Urothelium cell line (cell line): ENCODE data around the gene ITCH.
"Not testable (repeated sequence)": the region's sequence is repeated elsewhere in the genome, so short reads cannot be mapped to it uniquely, and the experiment has no call there.

Experiments
- DNase-seq: peaks from one replicate; pipeline ENCODE4 v3.0.0; 2011; ENCODE audit warnings: low spot score, mixed read lengths
- FAIRE-seq: peaks from 2 replicates; lab custom pipeline; 2011; peaks lifted over from hg19 to GRCh38; lab: Jason Lieb, UNC

Gene ITCH

DNA sequence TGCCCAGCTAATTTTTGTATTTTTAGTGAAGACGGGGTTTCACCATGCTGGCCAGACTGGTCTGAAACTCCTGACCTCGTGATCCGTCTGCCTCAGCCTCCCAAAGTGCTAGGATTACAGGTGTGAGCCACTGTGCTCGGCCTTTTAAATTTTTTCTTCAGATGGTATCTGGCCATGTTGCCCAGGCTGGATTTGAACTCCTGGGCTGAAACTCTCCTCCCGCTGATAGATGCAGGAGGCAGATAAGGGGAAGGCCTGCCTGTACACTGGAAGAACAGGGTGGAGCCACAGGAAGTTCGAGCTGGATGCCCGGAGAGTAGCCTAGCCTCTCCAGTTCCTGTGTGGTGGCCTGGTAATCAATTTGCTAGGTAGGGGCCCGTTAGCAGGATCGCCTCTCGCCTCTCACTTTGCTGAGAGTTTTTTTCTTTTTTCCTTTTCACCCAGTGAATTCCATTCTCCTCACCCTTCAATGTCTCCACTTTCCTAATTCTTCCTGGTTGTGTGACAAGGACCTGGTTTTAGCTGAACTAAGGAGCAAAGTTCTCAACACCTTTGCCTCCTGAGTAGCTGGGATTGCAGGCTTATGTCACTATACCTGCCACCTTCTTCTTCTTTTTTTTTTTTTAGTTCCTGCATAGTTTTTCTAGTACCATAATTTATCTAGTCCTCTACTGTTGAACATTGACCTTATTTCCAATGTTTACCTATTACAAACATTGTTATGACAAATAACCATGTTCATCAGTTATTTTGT, 19.4 kb upstream of the ITCH start:
- DNase-seq: no peak
- FAIRE-seq: no peak

DNA sequence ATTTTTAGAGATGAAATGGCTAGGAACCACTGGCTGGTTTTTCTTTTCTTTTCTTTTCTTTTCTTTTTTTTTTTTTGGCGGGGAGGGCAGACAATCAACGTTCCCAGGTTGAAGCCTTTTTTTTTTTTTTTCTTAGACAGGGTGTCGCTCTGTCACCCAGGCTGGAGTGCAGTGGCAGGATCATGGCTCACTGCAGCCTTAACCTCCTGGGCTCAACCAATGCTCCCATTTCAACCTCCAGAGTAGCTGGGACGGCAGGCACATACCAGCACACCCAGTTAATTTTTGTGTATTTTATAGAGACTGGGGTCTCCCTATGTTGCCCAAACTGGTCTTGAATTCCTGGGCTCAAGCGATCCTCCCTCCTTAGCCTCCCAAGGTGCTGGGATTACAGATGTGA, 18.8 kb upstream of the ITCH start:
- DNase-seq: no peak
- FAIRE-seq: no peak

DNA sequence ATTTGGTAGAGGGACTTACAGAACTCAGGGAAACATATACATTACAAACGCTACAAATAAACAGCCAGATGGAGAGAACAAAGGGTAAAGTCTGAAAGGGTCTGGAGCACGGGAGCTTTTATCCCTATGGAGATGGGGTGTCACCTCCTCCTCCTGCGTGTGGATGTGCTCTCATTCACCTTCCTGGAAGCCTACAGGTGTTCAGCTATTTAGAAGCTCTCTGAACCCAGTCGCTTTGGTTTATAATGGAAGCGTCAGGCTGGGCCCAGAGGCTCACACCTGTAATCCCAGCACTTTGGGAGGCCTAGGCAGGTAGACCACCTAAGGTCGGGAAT, 17.7 kb upstream of the ITCH start:
- FAIRE-seq: no peak
- DNase-seq: no peak

DNA sequence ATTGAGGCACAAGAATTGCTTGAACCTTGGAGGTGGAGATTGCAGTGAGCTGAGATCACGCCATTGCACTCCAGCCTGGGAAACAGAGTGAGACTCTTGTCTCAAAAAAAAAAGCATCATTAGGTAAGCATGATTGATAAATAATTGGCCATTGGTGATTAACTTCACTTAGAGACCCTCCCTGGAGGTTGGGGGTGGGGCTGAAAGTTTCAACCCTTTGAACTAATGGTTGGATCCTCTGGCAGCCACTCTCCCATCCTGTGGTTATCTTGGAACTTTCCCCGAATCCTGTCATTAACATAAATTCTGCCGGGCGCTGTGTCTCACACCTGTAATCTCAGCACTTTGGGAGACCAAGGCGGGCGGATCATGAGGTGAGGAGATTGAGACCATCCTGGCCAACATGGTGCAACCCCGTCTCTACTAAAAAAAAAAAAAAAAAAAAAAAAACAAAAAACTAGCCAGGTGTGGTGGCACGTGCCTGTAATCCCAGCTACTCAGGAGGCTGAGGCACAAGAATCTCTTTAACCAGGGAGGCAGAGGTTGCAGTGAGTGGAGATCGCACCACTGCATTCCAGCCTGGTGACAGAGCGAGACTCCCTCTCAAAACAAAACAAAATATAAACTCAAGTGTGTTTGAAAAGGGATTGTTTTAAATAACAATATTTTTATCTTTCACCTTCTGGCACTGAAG, 17.1 kb upstream of the ITCH start:
- DNase-seq, FAIRE-seq: not testable (repeated sequence)

DNA sequence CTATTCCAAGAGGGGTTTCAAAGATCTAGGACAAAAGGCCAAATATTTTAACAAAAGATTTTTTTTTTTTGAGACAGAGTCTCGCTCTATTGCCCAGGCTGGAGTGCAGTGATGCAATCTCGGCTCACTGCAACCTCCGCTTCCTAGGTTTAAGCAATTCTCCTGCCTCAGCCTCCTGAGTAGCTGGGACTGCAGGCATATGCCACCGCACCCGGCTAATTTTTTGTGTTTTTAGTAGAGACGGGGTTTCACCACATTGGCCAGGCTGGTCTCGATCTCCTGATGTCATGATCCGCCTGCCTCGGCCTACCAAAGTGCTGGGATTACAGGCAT, 16.6 kb upstream of the ITCH start:
- DNase-seq, FAIRE-seq: not testable (repeated sequence)

DNA sequence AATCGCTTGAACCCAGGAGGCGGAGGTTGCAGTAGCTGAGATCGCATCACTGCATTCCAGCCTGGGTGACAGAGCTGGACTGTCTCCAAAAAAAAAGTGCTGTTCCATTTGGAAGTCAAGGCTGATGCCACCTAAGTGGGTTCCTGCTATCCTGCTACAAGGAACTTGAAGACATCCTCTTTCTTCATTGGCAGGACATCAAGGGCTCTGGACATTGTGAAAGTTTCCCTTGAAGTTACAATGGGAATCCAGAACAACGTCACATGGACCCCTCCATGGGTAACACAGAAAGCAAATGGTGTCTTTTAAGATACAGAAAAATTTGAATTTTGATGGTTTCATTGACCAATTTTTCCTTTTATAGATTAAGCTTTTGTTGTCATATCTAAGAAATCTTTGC, 15.5 kb upstream of the ITCH start:
- no peak for DNase-seq
- no peak for FAIRE-seq

DNA sequence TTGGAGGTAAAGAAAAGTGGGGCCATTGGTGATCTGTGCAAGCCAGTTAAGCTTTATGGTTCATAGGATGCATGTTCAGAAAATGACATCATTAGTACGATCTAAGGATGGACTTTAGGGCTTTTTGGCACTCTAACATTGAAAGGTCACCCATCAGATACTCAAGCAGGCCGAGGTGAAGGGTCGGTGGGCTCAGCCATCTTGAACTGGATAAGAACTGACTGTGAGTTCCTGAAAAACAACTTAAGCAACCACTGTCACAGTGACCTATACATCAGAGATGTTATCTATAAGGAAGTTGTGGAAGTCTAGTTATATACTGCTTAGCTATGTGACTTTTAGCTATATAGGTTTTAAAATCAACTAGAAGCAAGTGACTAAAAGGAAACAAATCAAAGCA, 13.0 kb upstream of the ITCH start:
- DNase-seq (no peak), FAIRE-seq (no peak)

DNA sequence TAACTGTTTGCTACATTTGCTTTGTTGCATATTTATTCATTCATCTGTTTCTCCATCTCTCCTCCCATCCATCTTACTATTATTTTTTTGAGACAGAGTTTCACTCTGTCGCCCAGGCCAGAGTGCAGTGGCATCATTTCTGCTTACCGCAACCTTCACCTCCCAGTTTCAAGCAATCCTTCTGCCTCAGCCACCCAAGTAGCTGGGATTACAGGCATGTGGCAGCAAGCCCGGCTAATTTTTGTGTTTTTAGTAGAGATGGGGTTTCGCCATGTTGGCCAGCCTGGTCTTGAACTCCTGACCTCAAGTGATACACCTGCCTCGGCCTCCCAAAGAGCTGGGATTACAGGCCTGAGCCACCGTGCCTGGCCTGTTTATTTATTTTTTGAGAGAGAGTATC, 9.6 kb upstream of the ITCH start:
- not testable (repeated sequence) for DNase-seq, FAIRE-seq

DNA sequence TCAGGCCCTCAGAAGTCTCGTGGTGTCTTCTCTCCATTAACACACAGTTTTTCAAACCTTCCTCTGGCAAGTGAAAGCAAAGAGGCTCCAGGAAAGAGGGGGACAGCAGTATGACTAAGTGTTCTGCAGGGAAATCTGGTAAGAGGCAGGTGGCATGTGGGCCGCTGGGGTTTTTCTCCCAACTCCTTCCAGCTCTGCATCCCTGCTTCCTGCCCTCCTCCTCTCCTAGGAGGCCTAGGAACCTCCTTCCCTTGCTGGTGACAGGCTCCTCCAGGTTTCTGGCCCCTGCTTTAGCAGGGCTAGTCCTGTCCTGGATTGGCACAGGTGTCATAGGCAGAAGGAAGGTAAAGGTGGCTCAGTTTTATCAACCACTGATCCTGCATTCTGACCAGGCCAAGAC, 7.6 kb upstream of the ITCH start:
- no peak for DNase-seq
- FAIRE-seq: no peak

DNA sequence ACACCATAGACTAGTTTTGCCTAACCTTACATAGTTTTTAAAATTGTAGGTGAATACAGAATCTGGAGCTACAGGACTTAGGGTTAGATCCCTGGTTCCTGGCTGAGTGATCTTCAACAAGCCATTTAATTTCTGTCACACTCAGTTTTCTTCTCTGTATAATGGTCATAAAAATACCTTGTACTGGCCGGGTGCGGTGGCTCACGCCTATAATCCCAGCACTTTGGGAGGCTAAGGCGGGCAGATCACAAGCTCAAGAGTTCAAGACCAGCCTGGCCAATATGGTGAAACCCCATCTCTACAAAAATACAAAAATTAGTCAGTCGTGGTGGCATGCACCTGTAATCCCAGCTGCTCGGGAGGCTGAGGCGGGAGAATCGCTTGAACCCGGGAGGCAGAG, 3.3 kb upstream of the ITCH start:
- not testable (repeated sequence) for DNase-seq, FAIRE-seq

DNA sequence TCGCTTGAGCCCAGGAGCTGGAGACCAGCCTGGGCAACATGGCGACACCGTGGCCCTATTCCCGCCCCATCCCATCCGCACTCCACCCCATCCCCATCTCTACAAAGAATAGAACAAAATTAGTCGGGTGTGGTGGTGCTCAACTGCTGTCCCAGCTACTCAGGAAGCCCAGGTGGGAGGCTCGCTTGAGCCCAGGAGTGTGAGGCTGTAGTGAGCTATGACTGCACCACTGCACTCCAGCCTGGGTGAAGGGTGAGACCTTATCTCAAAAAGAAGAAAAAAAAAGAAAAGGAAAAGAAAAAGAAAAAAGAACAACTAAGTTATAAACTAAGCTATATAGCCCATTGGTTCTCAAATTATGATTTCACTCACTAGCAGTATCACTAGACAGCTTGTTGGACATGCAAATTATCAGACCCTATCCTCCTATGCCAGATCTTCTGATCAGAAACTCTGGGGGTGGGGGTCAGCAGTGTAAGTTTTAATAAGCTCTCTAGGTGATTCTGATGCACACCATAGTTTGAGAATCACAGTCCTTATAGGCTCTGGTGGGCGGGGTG, 491 bp upstream of the ITCH start:
- DNase-seq: no peak
- FAIRE-seq: no peak

DNA sequence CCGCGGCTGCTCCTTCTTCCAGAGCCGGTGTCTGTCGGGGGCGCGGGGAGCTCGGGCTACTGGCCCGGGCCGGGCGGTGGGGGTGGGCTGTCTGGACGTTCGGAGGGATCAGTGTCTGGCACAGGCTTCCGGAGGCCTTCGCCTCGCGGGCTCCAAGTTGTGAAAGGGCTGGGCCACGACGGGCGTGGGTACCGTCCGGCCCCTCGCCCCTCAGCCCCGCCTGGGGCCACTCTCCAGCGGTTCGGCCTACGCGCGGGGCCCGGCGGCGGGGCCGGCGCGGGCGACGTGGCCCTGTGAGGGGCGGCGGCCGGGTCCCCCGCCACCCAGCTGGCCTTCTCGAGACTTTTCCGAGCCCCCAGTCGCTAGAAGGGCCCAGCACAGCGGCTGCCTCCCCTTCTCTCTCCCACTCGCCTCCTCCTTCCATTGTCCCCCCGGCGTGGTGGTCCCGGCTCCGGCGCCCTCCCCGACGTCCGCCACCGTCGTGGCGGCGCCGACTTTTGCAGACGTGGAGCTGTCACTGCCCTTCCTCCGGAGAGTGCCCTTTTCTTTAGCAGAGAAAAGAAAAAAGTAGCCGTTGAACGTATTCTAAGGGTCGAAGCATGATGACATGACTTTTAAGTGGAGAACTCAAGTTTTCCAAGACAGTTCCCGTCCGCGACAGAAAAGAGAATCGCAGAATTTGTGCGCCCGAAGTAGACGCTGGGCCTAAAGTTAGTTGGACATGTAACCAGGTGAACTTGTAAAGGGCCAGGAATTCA, 571 bp downstream of the ITCH start:
- DNase-seq (peak; percentile 57), FAIRE-seq (no peak)

DNA sequence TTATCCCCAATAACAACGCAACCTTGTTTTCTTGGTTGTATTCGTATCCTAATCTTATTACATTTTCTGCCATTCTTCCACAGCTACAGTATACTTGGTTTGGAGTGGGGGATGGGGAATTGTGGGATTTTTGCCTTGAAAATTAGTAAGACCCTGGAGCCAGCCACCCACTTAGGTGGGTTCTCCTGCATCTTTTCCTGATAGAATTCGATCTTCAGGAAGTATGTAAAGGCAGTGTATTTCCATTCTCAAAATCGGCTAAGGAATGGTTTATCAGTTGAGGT, 1.1 kb downstream of the ITCH start:
- DNase-seq (no peak), FAIRE-seq (no peak)

DNA sequence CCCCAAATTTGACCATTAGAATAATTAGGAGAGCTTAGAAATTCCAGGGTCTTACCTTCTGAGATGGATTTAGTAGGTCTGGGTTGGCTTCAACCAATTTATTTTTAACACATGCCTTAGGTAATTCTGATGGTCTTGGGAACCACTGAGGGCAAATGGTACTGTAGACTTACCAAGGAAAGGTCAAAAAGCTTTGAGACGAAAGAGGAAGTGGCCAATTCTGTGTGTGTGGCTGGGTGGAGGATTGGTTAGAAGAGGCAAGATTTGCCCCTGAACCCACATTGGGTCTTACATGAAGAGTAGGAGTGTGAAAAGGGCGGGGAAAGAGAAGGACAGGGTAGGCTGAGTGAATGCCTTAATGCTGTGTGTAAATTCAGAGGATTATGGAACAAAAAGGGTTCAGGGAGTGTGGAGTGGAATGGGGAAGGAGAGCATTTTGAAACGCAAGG, 2.7 kb downstream of the ITCH start:
- DNase-seq (no peak), FAIRE-seq (no peak)

DNA sequence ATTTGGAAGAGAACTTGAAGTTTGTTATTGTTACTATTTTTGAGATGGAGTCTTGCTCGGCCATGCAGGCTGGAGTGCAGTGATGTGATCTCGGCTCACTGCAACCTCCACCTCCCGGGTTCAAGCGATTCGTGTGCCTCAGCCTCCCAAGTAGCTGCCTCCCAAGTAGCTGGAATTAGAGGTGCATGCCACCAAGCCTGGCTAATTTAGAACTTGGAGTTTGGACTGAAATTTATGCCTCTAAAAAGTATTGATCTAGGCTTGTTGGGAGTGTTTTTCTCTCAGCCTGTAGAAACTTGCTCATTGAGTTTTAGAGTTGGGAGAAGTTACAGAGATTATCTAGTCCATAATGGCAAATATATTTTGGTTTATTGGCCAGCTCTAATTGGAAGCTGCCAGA, 4.1 kb downstream of the ITCH start:
- DNase-seq (no peak), FAIRE-seq (no peak)

DNA sequence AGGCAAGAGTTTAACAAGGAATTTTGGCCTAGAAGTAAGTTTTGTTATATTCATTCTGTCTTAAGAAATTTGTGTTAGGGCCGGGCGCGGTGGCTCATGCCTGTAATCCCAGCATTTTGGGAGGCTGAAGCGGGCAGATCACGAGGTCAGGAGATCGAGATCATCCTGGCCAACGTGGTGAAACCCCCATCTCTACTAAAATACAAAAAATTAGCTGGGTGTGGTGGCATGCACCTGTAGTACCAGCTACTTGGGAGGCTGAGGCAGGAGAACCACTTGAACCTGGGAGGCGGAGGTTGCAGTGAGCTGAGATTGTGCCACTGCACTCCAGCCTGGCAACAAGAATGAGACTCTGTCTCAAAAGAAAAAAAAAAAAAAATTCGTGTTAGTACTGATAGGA, 4.8 kb downstream of the ITCH start:
- not testable (repeated sequence) for FAIRE-seq

DNA sequence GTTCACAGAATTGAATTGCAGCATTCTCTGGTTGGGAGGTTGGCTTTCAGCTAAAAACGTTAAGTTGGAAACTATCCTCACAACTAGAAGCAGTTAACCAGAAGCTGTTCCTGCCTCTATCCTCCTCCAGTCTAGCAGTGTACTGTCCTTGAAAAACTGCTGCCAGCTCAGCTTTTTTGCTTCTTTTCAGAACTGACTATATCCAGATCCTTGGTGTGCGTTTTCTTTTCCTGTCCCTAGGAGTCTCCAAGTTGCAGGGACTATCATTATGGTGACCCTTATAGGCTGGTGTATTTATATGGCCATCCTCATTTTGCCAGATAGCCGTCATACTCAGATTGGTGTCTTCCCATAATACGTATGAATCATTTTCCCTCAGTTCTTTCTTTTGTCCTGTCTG, 5.5 kb downstream of the ITCH start:
- no peak for FAIRE-seq
- no peak for DNase-seq

More for the DNA sequence above, 4.8 kb downstream of the ITCH start:
- DNase-seq: not testable (repeated sequence)

DNA sequence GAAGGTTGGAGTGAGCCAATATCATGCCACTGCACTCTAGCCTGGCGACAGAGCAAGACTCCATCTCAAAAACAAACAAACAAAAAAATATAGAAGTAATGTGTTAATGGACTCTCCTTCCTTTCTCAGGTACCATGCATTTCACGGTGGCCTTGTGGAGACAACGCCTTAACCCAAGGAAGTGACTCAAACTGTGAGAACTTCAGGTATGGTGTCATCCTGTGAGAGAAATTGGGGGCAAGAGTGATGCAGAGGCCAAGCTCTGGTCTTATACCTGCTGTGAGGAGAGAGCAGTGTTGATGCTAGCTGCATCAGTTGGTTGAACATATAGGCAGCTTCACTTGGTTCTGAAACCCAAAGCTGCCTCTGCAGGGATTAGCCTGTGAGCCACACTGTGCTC, 6.2 kb downstream of the ITCH start:
- no peak for DNase-seq
- FAIRE-seq: no peak

DNA sequence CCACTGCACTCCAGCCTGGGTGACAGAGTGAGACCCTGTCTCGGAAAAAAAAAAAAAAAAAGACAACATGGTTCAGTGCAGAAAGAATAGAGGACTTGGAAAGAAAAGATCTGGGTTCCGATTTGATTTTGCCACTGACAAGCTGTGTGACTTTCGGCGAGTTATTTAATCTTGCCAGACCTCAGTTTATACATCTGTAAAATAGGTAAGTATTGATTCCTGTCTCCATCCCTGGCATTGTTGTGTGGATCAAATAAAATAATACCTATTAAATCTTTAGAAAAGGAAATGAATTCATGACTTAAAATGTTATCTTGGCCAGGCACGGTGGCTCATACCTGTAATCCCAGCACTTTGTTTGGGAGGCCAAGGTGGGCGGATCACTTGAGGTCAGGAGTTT, 7.0 kb downstream of the ITCH start:
- DNase-seq (no peak), FAIRE-seq (no peak)

DNA sequence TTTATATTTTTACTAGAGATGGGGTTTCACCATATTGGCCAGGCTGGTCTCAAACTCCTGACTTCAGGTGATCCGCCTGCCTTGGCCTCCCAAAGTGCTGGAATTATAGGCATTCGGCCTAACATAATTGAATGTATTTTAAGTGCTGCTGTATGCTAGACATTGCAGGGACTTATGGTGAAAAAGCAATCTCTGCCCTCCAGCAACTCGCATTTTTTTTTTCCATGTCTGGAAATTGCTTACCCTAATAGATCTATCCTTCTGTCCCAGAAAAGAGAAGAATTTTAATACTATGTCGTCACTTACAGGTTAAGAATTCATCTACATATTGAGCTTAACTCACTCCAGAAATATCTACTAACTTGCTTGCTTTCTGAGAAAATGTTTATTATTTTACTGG, 10.4 kb downstream of the ITCH start:
- FAIRE-seq: no peak
- DNase-seq: no peak

DNA sequence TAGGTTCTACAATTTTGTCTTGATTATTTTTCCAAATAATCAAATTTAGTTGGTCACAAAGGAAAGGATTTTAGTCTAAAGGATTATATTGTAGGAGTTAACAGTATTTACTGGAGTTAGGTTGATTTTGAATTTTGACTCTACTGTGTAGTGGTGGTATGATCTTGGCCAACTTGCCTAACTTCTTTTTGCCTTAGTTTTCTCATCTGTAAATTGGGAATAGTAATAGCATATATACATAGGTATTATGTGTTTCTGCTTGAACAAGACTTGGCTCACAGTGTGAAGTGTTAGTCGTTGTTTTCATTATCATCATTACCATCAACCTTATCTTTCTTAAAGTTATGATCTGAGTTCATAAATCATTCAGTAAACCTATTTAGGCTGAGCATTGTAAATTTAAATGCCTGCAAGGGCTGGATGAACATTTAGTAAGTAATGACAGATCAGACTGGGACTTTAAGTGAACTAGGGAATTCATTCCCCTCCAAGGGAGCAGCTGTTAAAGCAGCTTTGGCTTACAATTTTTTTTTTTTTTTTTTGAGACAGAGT, 11.2 kb downstream of the ITCH start:
- no peak for FAIRE-seq
- DNase-seq: no peak
